Activated CD4-positive, alpha-beta T cell treated with anti-CD3 and anti-CD28 coated beads for 4 hours (primary cell): ENCODE measurements around the gene MYO1G.
A peak's percentile ranks its signal among the peaks of the same experiment; 100 is the strongest.
"Not testable (repeated sequence)": the region's sequence is repeated elsewhere in the genome, so short reads cannot be mapped to it uniquely, and the experiment has no call there.

Experiments used
- DNase-seq, 2 donors: peaks; one replicate each; pipeline ENCODE4 v3.0.0-alpha.2; 2020

The MYO1G gene

GRCh38 chr7:44999245-45000092 lies 20.7 kb upstream of the MYO1G start:
- DNase-seq, result peak; percentile 99

GRCh38 chr7:44998153-44998871 lies 19.5 kb upstream of the MYO1G start:
- DNase-seq, result no peak

GRCh38 chr7:44995555-44996493 lies 17.0 kb upstream of the MYO1G start:
- DNase-seq, result peak in 1 of 2 donors; percentile 26

- no peak for DNase-seq
Observed at GRCh38 chr7:44994877-44995554, 16.2 kb upstream of the MYO1G start.

GRCh38 chr7:44992004-44992795 lies 13.4 kb upstream of the MYO1G start:
- DNase-seq, result not testable (repeated sequence)

- DNase-seq, result no peak
Observed at GRCh38 chr7:44990109-44991023, 11.6 kb upstream of the MYO1G start.

GRCh38 chr7:44989132-44989531 lies 10.3 kb upstream of the MYO1G start:
- no peak for DNase-seq

GRCh38 chr7:44988701-44989100 lies 9.9 kb upstream of the MYO1G start:
- no peak for DNase-seq

GRCh38 chr7:44987996-44988395 lies 9.2 kb upstream of the MYO1G start:
- no peak for DNase-seq

GRCh38 chr7:44987457-44987856 lies 8.6 kb upstream of the MYO1G start:
- no peak for DNase-seq

- DNase-seq, result peak; percentile 95 to 97
Observed at GRCh38 chr7:44986218-44987053, 7.6 kb upstream of the MYO1G start.

- no peak for DNase-seq
Observed at GRCh38 chr7:44985900-44986217, 7.0 kb upstream of the MYO1G start.

- no peak for DNase-seq
Observed at GRCh38 chr7:44985033-44985695, 6.3 kb upstream of the MYO1G start.

- no peak for DNase-seq
Observed at GRCh38 chr7:44984478-44984758, 5.6 kb upstream of the MYO1G start.

GRCh38 chr7:44983742-44984477 lies 5.1 kb upstream of the MYO1G start:
- no peak for DNase-seq

- DNase-seq, result no peak
Observed at GRCh38 chr7:44982970-44983369, 4.2 kb upstream of the MYO1G start.

GRCh38 chr7:44982535-44982923 lies 3.7 kb upstream of the MYO1G start:
- no peak for DNase-seq

GRCh38 chr7:44981035-44981706 lies 2.4 kb upstream of the MYO1G start:
- DNase-seq, result no peak
